Activated gamma-delta T cell treated with Interleukin-2 at 50 U/mL for 16 hours (primary cell): ENCODE data around the gene MYLK4.
A peak's percentile ranks its signal among the peaks of the same experiment; 100 is the strongest.

Source experiments
- DNase-seq: peaks from one replicate; pipeline ENCODE4 v3.0.0-alpha.2; 2020

Gene MYLK4

GRCh38 chr6:2750832-2751231, at the start of gene MYLK4:
Gene MYLK4 (minus strand): TSS chr6:2750922. CDS start chr6:2749294, 1,628 bp downstream.
- no peak for DNase-seq

GRCh38 chr6:2799936-2800527, 49.3 kb upstream of the MYLK4 start:
- DNase-seq = no peak

GRCh38 chr6:2798586-2799134, 47.9 kb upstream of the MYLK4 start:
- no peak for DNase-seq

GRCh38 chr6:2797564-2798031, 46.9 kb upstream of the MYLK4 start:
- no peak for DNase-seq

GRCh38 chr6:2796861-2797260, 46.1 kb upstream of the MYLK4 start:
- DNase-seq = no peak

GRCh38 chr6:2795956-2796355, 45.2 kb upstream of the MYLK4 start:
- no peak for DNase-seq

GRCh38 chr6:2795162-2795561, 44.4 kb upstream of the MYLK4 start:
- DNase-seq = no peak

GRCh38 chr6:2794171-2794730, 43.5 kb upstream of the MYLK4 start:
- DNase-seq = no peak

- DNase-seq = peak; percentile 12
These were observed 42.9 kb upstream of the MYLK4 start for GRCh38 chr6:2793534-2794151.

GRCh38 chr6:2792330-2793110, 41.8 kb upstream of the MYLK4 start:
- no peak for DNase-seq

- no peak for DNase-seq
These were observed 40.8 kb upstream of the MYLK4 start for GRCh38 chr6:2791450-2791974.

GRCh38 chr6:2790588-2791449, 40.1 kb upstream of the MYLK4 start:
- DNase-seq = peak; percentile 36

GRCh38 chr6:2786269-2786668, 35.5 kb upstream of the MYLK4 start:
- DNase-seq = no peak

- no peak for DNase-seq
These were observed 34.2 kb upstream of the MYLK4 start for GRCh38 chr6:2784930-2785329.

- DNase-seq = no peak
These were observed 33.3 kb upstream of the MYLK4 start for GRCh38 chr6:2784061-2784460.

- DNase-seq = no peak
These were observed 32.7 kb upstream of the MYLK4 start for GRCh38 chr6:2783188-2783963.

- no peak for DNase-seq
These were observed 32.1 kb upstream of the MYLK4 start for GRCh38 chr6:2782825-2783187.

GRCh38 chr6:2782356-2782708, 31.6 kb upstream of the MYLK4 start:
- DNase-seq = no peak

GRCh38 chr6:2781685-2782355, 31.1 kb upstream of the MYLK4 start:
- DNase-seq = no peak

GRCh38 chr6:2780102-2780737, 29.5 kb upstream of the MYLK4 start:
- no peak for DNase-seq
